ENCODE measurements around the gene SERINC5.

- TF ChIP-seq, protein P1, sequence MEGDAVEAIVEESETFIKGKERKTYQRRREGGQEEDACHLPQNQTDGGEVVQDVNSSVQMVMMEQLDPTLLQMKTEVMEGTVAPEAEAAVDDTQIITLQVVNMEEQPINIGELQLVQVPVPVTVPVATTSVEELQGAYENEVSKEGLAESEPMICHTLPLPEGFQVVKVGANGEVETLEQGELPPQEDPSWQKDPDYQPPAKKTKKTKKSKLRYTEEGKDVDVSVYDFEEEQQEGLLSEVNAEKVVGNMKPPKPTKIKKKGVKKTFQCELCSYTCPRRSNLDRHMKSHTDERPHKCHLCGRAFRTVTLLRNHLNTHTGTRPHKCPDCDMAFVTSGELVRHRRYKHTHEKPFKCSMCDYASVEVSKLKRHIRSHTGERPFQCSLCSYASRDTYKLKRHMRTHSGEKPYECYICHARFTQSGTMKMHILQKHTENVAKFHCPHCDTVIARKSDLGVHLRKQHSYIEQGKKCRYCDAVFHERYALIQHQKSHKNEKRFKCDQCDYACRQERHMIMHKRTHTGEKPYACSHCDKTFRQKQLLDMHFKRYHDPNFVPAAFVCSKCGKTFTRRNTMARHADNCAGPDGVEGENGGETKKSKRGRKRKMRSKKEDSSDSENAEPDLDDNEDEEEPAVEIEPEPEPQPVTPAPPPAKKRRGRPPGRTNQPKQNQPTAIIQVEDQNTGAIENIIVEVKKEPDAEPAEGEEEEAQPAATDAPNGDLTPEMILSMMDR (IDR thresholded peaks at IDR 0.05), result no peak
- TF ChIP-seq POLR2A (IDR thresholded peaks at IDR 0.05), result no peak
These were observed 33.5 kb upstream of the SERINC5 start for GRCh38 chr5:80289320-80289719.
